SK-N-MC (cell line): Measurements from ENCODE around the gene TMEM145.

Experiments
- DNase-seq: peaks from one replicate; pipeline ENCODE4 v3.0.0-alpha.2; 2011; ENCODE audit warnings: low read depth, low spot score
- H3K27ac ChIP-seq: fragments of 200-600 bp; sonication (generic); 2 replicates; pipeline ENCODE4 v1.5.1; 2016; ENCODE audit warnings: mixed run types
- H3K36me3 ChIP-seq: fragments of 200-600 bp; sonication (generic); 2 replicates; pipeline ENCODE4 v1.6.1; 2017; ENCODE audit warnings: antibody characterized with exemption, low read length, mixed read lengths; ENCODE audit not compliant: insufficient read depth
- H3K4me3 ChIP-seq: fragments of 200-600 bp; sonication (generic); 2 replicates; pipeline ENCODE4 v1.5.1; 2016
- H3K9ac ChIP-seq: fragments of 200-600 bp; sonication (generic); 2 replicates; pipeline ENCODE4 v1.8.0; 2017; ENCODE audit warnings: mixed run types, mixed read lengths; ENCODE audit not compliant: insufficient read length
- H3K9me3 ChIP-seq: fragments of 200-600 bp; sonication (generic); 2 replicates; pipeline ENCODE4 v1.6.1; 2017; ENCODE audit warnings: low read depth, mild to moderate bottlenecking, antibody characterized with exemption, low read length, moderate library complexity, mixed read lengths
- EZH2 ChIP-seq: fragments of 200-600 bp; sonication (generic); IDR thresholded peaks from one replicate; pipeline ENCODE4 v1.6.1; 2017; ENCODE audit warnings: antibody characterized with exemption
- FOXP2 ChIP-seq: optimal IDR thresholded peaks from 2 replicates; pipeline ENCODE3; 2011; ENCODE audit warnings: mild to moderate bottlenecking, moderate library complexity; ENCODE audit not compliant: insufficient read depth; ENCODE audit errors: extremely low read length, control extremely low read depth
- POLR2AphosphoS5 ChIP-seq: IDR thresholded peaks from 2 replicates; pipeline ENCODE4 v1.6.1; 2012; ENCODE audit warnings: mild to moderate bottlenecking, low read depth, low read length, borderline replicate concordance

TMEM145 gene

DNA sequence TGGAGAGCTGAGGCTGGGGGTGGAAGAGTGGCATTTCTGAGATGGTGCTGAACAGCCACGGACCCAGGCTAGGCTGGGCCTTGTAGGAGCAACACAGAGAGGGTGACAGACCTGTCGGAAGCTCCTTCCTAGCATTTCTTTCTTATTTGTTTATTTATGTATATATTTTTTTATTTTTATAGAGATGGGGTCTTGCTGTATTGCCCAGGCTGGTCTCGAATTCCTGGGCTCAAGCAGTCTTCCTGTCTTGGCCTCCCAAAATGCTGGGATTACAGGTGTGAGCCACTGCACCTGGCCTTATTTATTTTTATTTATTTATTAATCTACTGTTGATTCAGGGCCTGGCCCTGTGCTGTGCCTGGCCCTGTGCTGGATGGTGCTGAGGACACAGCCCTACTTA is 37.6 kb upstream of the TMEM145 start:
- TF ChIP-seq EZH2 (no peak), POLR2AphosphoS5 (no peak), FOXP2 (no peak)
- no peak for DNase-seq
- no peak overlapping the region for H3K27ac ChIP-seq
- H3K36me3 ChIP-seq: no peaks in the 10 kb centered on the region; the same call in 1 of the 2 replicates
- no peak overlapping the region for H3K9ac ChIP-seq
- H3K4me3 ChIP-seq: no peak overlapping the region
- H3K9me3 ChIP-seq: no peaks in the 10 kb centered on the region

DNA sequence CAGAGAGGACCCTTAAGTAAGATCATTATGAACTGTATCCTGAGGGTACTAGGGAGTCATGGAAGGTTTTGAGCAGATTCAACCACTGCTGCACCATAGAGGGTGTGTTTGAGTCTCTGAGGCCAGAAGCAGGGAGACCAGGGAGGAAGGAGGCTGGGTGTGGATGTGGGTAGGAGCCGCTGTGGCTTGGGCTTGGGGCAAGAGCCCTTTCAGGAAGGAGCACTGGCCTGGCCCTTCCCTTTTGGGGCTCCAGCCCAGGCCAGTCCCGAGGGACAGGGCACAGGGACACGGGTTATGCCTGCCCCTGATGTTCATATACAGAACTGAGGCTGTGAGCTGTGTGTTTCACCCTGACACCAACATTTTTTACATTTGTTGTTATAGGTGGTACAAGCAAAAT is 36.8 kb upstream of the TMEM145 start:
- peak overlapping the region; percentile 96; the same call in 1 of the 2 replicates for H3K27ac ChIP-seq
- DNase-seq: no peak
- no peak overlapping the region for H3K4me3 ChIP-seq
- TF ChIP-seq FOXP2 (no peak), POLR2AphosphoS5 (no peak), EZH2 (no peak)
- no peaks in the 10 kb centered on the region; the same call in 1 of the 2 replicates for H3K36me3 ChIP-seq
- H3K9ac ChIP-seq: no peak overlapping the region
- H3K9me3 ChIP-seq: no peaks in the 10 kb centered on the region

DNA sequence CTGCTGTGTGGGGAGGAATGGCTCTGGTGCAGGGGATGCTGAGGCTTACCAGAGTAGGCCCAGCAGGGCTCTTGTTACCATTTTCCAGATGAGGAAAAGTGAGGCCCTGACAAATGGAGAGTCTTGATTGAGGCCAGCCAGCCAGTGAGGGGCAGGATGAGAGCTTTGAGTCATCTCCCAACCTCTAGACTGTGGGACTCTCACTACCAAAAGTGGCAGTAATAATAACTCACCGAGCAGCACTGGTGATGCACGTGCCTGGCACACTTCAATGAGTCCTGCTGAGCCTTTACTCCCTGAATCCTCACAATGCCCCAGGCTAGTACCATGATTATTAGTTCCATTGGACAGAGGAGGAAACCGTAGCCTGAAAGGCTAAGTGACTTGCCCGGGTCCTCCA is 36.3 kb upstream of the TMEM145 start:
- DNase-seq: no peak
- H3K27ac ChIP-seq: peak overlapping the region; percentile 96; the same call in 1 of the 2 replicates
- TF ChIP-seq POLR2AphosphoS5 (0 out of 2 replicates have a peak, but pooled peaks have one; percentile 22), FOXP2 (no peak)
- no peak overlapping the region for H3K4me3 ChIP-seq
- no peak overlapping the region for H3K9ac ChIP-seq
- H3K36me3 ChIP-seq: no peaks in the 10 kb centered on the region; the same call in 1 of the 2 replicates
- H3K9me3 ChIP-seq: no peaks in the 10 kb centered on the region

GRCh38 chr19:42277821-42278451 is 35.2 kb upstream of the TMEM145 start:
- DNase-seq: no peak
- Histone ChIP-seq H3K9me3 (no peaks in the 10 kb centered on the region), H3K9ac (peak overlapping the region; percentile 48), H3K27ac (peak overlapping the region; percentile 96), H3K36me3 (no peaks in the 10 kb centered on the region; the same call in 1 of the 2 replicates), H3K4me3 (peak overlapping the region; percentile 33; the same call in 1 of the 2 replicates)
- no peak for TF ChIP-seq EZH2
- no peak for TF ChIP-seq POLR2AphosphoS5
- no peak for TF ChIP-seq FOXP2

GRCh38 chr19:42278452-42279154 is 34.5 kb upstream of the TMEM145 start:
- H3K9ac ChIP-seq: peak overlapping the region; percentile 48
- H3K27ac ChIP-seq: peak overlapping the region; percentile 96

DNA sequence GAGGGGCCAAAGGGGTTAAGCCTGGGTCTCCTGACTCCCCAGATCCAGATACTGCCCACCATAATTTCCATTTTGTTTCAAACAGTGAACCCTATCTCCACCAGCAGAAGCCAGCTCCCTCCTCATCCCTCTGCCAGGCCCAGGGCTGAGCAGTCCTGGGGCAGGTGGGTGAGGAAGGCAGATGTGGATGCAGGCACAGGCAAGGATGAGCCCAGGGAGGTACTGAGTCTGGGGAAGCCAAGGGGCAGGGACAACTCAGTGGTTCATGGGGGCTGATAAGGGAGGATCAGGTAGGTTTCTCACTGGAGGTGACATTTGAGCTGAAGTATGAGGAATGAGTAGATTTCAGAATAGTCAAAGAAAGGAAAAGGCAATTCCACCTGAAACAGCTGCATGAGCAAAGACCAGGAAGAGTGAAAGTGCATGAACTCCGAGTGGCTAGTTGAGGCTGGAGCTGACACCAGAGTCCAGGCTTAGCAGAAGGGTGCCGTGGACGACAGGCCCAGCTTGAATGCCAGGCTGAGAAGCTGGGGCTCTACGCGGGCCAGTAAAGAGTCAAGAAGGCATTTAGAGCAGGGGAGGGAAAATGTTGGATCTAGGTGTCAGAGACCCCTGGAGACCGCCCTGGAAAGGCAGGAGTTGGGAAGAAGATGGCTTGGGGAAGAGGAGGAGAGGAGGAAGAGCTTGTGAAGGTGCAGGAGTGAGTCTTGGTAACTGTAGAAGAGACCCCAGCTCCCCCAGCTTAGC is 33.8 kb upstream of the TMEM145 start:
- no peak for TF ChIP-seq EZH2
- Histone ChIP-seq H3K27ac (peak overlapping the region; percentile 96), H3K9me3 (no peaks in the 10 kb centered on the region), H3K36me3 (no peaks in the 10 kb centered on the region), H3K9ac (peak overlapping the region; percentile 78), H3K4me3 (peak overlapping the region; percentile 94)
- no peak for DNase-seq

More at GRCh38 chr19:42278452-42279154, 34.5 kb upstream of the TMEM145 start:
- no peak for DNase-seq
- Histone ChIP-seq H3K36me3 (no peaks in the 10 kb centered on the region; the same call in 1 of the 2 replicates), H3K9me3 (no peaks in the 10 kb centered on the region), H3K4me3 (peak overlapping the region; percentile 94)
- TF ChIP-seq POLR2AphosphoS5 (no peak), EZH2 (no peak), FOXP2 (no peak)

GRCh38 chr19:42279902-42280814 is 33.0 kb upstream of the TMEM145 start:
- H3K9ac ChIP-seq: peak overlapping the region; percentile 78
- TF ChIP-seq POLR2AphosphoS5 (peak; percentile 77), EZH2 (no peak)
- H3K36me3 ChIP-seq: no peaks in the 10 kb centered on the region
- no peak for DNase-seq
- peak overlapping the region; percentile 94 for H3K4me3 ChIP-seq
- H3K9me3 ChIP-seq: no peaks in the 10 kb centered on the region
- peak overlapping the region; percentile 96 for H3K27ac ChIP-seq

DNA sequence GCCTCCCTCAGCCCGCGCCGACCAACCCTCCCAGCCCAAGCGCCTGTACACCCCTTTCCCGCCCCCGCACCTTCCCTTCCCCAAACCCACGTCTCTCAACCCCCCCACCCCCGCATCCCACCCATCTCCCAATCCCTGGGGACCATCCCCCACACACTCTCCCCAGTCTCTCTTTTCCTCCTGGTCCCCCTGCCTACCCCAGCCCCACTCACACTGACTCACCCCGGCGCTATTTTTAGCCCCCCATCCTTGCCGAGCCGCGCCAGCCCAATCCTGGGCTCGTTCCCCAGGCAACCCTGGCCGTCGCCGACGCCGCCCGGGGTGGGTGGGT is 32.3 kb upstream of the TMEM145 start:
- H3K4me3 ChIP-seq: peak overlapping the region; percentile 94
- peak overlapping the region; percentile 96 for H3K27ac ChIP-seq
- TF ChIP-seq EZH2 (no peak), FOXP2 (no peak), POLR2AphosphoS5 (no peak)
- no peak for DNase-seq
- no peaks in the 10 kb centered on the region for H3K36me3 ChIP-seq
- H3K9me3 ChIP-seq: no peaks in the 10 kb centered on the region
- no peak overlapping the region for H3K9ac ChIP-seq
